ENCODE data around the gene ANKRD39.

GRCh38 chr2:96887493-96888012, 29.7 kb upstream of the ANKRD39 start:
- TF ChIP-seq CTCF (IDR thresholded peaks at IDR 0.05 in 8 of 11, conservative IDR thresholded peaks at IDR 0.05 in 3 of 11) (no peak), POLR2AphosphoS5 (IDR thresholded peaks at IDR 0.05) (no peak), POLR2A (IDR thresholded peaks at IDR 0.05) (no peak)
